ENCODE data around the gene ARSA. TPM values are rescaled to one million over a fixed set of nuclear protein-coding genes. Genes with fewer than 3 reads are reported as not detected.

The ARSA gene
- total RNA-seq, 1 experiment from 2014 or later, result 16.4 TPM

DNA sequence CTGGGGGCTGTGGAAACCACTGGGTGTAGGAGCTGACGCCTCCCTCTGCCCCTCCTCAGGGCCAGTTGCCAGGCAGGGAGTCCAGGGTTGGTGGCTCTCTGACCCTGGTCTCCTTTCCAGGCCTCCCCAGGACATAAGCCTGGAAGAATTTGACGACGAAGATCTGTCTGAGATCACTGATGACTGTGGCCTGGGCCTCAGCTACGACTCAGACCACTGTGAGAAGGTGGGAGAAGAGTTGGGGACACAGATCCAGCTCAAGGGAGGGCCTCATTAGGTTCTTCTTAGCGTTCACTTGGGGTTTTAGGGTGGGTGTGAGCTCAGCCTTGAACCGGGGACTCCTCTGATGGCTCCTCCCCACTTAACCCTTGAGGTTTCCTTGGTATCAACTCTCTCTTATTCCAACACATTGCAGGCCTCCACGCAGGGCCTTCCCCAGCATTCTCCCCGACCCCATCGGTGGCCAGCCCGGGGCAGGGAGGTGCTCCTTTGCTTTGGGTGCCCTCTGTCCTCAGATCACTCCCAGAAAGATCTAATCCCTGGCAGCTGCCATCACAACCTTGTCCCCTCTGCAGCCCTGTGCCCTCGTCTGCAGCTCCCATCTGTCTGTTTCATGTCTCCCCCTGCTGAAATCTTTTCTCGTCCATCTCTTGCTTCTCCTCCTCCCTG, 26.1 kb downstream of the ARSA start:
- intact Hi-C loops (cut with micrococcal nuclease), result no loop called here
- Histone ChIP-seq H3K36me3 (ENCODE audit: control insufficient read depth in 1 of 2, insufficient read depth in 2 of 2, low read length in 2 of 2) (no peaks in the 10 kb centered on the region), H3K4me2 (ENCODE audit: low read length) (peak overlapping the region; percentile 68; the same call in 1 of the 2 replicates), H3K27me3 (ENCODE audit: insufficient read depth, low read length) (no peaks in the 10 kb centered on the region), H3K4me1 (ENCODE audit: control insufficient read depth in 1 of 2, insufficient read depth in 2 of 2, low read length in 2 of 2) (peaks cover 0 to 10% of the 10 kb centered on the region in 2 experiments; a peak in 1 of 4 replicates), H3K4me3 (replicated peaks in 1 of 2; ENCODE audit: low read depth in 1 of 2, low read length in 2 of 2) (no peak overlapping the region), H3K79me2 (ENCODE audit: insufficient read depth, low read length) (no peaks in the 10 kb centered on the region), H3K9ac (ENCODE audit: low read length) (no peak overlapping the region), H3K9me3 (ENCODE audit: control insufficient read depth in 1 of 2, insufficient read depth in 1 of 2, low read depth in 1 of 2, low read length in 2 of 2) (no peaks in the 10 kb centered on the region), H3K27ac (ENCODE audit: low read depth, low read length) (no peak overlapping the region), H3K9me2 (ENCODE audit: insufficient read depth) (no peaks in the 10 kb centered on the region), H4K20me1 (ENCODE audit: insufficient read depth) (no peaks in the 10 kb centered on the region), H2AFZ (ENCODE audit: low read depth, low read length, poor library complexity, severe bottlenecking) (no peak overlapping the region)
- TSS peak; percentile 39 for BruUV-seq (replicated peaks)
- TF ChIP-seq, protein P1, sequence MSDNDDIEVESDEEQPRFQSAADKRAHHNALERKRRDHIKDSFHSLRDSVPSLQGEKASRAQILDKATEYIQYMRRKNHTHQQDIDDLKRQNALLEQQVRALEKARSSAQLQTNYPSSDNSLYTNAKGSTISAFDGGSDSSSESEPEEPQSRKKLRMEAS (IDR thresholded peaks at IDR 0.05), result no peak
- DNase-seq (ENCODE audit: low read depth, low spot score) (no peak), ATAC-seq (no peak)
- ChIA-PET CTCF (no interaction called here), POLR2A (no interaction called here), RAD21 (ENCODE audit: low non-redundant PET in 1 of 2, low total read pairs in 2 of 2, uncharacterized antibody in 2 of 2, unreplicated experiment in 2 of 2) (no interaction called here)

DNA sequence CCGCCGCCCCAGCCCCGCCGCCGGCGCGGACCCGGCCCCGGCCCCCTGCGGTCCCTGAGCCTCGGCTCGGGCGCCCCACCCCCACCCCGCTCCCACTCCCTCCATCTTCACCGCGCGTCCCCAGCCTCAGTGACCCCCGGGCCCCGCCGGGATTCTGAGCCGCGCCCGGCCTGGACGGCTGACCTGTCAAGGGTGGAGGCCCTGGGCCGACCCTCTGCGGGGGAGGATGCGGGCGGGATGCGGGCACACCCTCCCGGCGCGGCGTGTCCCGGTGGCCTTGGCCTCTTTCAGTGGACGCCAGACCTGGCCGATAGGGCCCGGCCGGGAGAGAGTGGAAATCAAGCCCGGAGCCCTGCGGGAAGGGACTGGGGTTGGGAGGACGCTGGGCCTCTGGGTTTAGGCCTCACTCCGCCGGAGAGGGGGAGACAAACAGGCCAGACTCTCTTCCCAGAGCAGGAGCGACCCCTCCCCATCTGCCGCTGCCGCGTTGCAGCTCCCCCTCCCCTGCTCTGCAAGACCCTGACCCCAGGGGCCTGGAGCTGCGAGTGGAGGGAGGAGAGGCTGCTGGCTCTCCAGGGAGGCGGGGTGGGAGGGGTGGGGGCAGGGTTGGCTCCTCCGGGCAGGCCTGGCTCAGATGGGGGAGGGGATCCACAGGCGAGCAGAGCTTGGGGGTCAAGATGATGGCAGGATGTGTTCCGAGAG, 26.8 kb downstream of the ARSA start:
- BruUV-seq (replicated peaks), result no TSS peak
- ATAC-seq (peak; percentile 13; the same call in 1 of the 2 replicates), DNase-seq (ENCODE audit: low read depth, low spot score) (no peak)
- Histone ChIP-seq H3K9me2 (ENCODE audit: insufficient read depth) (no peaks in the 10 kb centered on the region), H3K4me1 (ENCODE audit: control insufficient read depth in 1 of 2, insufficient read depth in 2 of 2, low read length in 2 of 2) (peaks cover 0 to 10% of the 10 kb centered on the region in 2 experiments; a peak in 1 of 4 replicates), H3K9me3 (ENCODE audit: control insufficient read depth in 1 of 2, insufficient read depth in 1 of 2, low read depth in 1 of 2, low read length in 2 of 2) (no peaks in the 10 kb centered on the region), H3K4me3 (replicated peaks in 1 of 2; ENCODE audit: low read depth in 1 of 2, low read length in 2 of 2) (peak overlapping the region; percentile 36 to 55), H3K9ac (ENCODE audit: low read length) (no peak overlapping the region), H2AFZ (ENCODE audit: low read depth, low read length, poor library complexity, severe bottlenecking) (no peak overlapping the region), H3K36me3 (ENCODE audit: control insufficient read depth in 1 of 2, insufficient read depth in 2 of 2, low read length in 2 of 2) (no peaks in the 10 kb centered on the region), H3K79me2 (ENCODE audit: insufficient read depth, low read length) (no peaks in the 10 kb centered on the region), H3K27ac (ENCODE audit: low read depth, low read length) (no peak overlapping the region), H4K20me1 (ENCODE audit: insufficient read depth) (no peaks in the 10 kb centered on the region), H3K4me2 (ENCODE audit: low read length) (peak overlapping the region; percentile 68), H3K27me3 (ENCODE audit: insufficient read depth, low read length) (no peaks in the 10 kb centered on the region)
- intact Hi-C loops (cut with micrococcal nuclease), result no loop called here
- peak; percentile 42; the same call in 1 of the 2 replicates for TF ChIP-seq ZFX (IDR thresholded peaks at IDR 0.05)
- TF ChIP-seq, protein P2, sequence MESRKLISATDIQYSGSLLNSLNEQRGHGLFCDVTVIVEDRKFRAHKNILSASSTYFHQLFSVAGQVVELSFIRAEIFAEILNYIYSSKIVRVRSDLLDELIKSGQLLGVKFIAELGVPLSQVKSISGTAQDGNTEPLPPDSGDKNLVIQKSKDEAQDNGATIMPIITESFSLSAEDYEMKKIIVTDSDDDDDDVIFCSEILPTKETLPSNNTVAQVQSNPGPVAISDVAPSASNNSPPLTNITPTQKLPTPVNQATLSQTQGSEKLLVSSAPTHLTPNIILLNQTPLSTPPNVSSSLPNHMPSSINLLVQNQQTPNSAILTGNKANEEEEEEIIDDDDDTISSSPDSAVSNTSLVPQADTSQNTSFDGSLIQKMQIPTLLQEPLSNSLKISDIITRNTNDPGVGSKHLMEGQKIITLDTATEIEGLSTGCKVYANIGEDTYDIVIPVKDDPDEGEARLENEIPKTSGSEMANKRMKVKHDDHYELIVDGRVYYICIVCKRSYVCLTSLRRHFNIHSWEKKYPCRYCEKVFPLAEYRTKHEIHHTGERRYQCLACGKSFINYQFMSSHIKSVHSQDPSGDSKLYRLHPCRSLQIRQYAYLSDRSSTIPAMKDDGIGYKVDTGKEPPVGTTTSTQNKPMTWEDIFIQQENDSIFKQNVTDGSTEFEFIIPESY (IDR thresholded peaks at IDR 0.05; ENCODE audit: extremely low read depth, insufficient replicate concordance, low read length), result no peak
- RAD21 ChIA-PET (ENCODE audit: low non-redundant PET in 1 of 2, low total read pairs in 2 of 2, uncharacterized antibody in 2 of 2, unreplicated experiment in 2 of 2), result no interaction called here
- CTCF ChIA-PET, result no interaction called here
- POLR2A ChIA-PET, result no interaction called here
